K562 (cell line): ENCODE data around the gene RCHY1. TPM values are rescaled to one million over a fixed set of nuclear protein-coding genes. Genes with fewer than 3 reads are reported as not detected.

Experiments used
- C11orf30 ChIP-seq: fragments of 450-650 bp; IDR thresholded peaks from 2 replicates; pipeline ENCODE4 v1.6.1; 2016; ENCODE audit warnings: low read depth, mild to moderate bottlenecking
- IRF1 ChIP-seq: sonication (generic); formaldehyde crosslinking; IDR thresholded peaks from 2 replicates; pipeline ENCODE4 v1.8.0; 2022; ENCODE audit warnings: missing genetic modification reagents, mild to moderate bottlenecking, borderline replicate concordance
- MCM2 ChIP-seq: fragments of 450-650 bp; IDR thresholded peaks from 2 replicates; pipeline ENCODE4 v1.6.1; 2017; ENCODE audit warnings: low read depth, mild to moderate bottlenecking
- MITF ChIP-seq: IDR thresholded peaks from 2 replicates; pipeline ENCODE4 v1.6.1; 2014; ENCODE audit warnings: antibody characterized with exemption
- VEZF1 ChIP-seq: fragments of 200-800 bp; sonication (Bioruptor generic); IDR thresholded peaks from 2 replicates; pipeline ENCODE4 v1.6.1; 2017; ENCODE audit warnings: missing genetic modification characterization, missing compliant biosample characterization
- XRCC3 ChIP-seq: fragments of 450-650 bp; IDR thresholded peaks from 2 replicates; pipeline ENCODE4 v1.6.1; 2017; ENCODE audit warnings: mild to moderate bottlenecking, moderate library complexity
- ZFP91 ChIP-seq: sonication (generic); formaldehyde crosslinking; IDR thresholded peaks from 2 replicates; pipeline ENCODE4 v1.8.0; 2022; ENCODE audit warnings: mild to moderate bottlenecking, missing genetic modification reagents
- ZNF217 ChIP-seq: sonication (generic); formaldehyde crosslinking; IDR thresholded peaks from 2 replicates; pipeline ENCODE4 v1.8.0; 2022; ENCODE audit warnings: mild to moderate bottlenecking, missing genetic modification reagents
- ZNF449 ChIP-seq: fragments of 250-450 bp; sonication (Bioruptor Pico); IDR thresholded peaks from 2 replicates; pipeline ENCODE4 v1.8.0; 2022; ENCODE audit warnings: moderate library complexity, mild to moderate bottlenecking, inconsistent platforms
- ZNF655 ChIP-seq: fragments of 250-450 bp; sonication (Bioruptor Pico); IDR thresholded peaks from 2 replicates; pipeline ENCODE4 v1.5.0; 2021
- polyA plus RNA-seq, 8 experiments: library from polyadenylated mRNA; depleted of rRNA in 4 of 8; stranded (reverse) in 5 of 8; unstranded in 3 of 8; fragments of >200 nt; fragmentation: Nextera tagmentation in 2 of 8; fragmentation: Illumina TruSeq in 1 of 8; extraction: Ambion mirVana in 2 of 8; extraction: Trizol in 1 of 8; gene quantifications; 2 replicates each; pipeline versions ENCODE4 v1.2.1 to v1.2.3, GENCODE V29; 2011 to 2014; ENCODE audit warnings: inconsistent platforms in 1 of 8, missing spikeins in 1 of 8
- total RNA-seq, 7 experiments: library from RNA; depleted of rRNA in 6 of 7; stranded (reverse); fragments of >200 nt in 6 of 7; fragmentation: Illumina TruSeq in 2 of 7; extraction: Trizol in 2 of 7; gene quantifications; 2 replicates each; pipeline versions ENCODE4 v1.2.1 to v1.2.3, GENCODE V29; 2011 to 2021; ENCODE audit warnings: low replicate concordance in 1 of 7

RCHY1 gene
- total and polyA plus RNA-seq, 9 of the 15 experiments (the other 6 are each of a cell fraction or from before 2014, with no cell fraction given): 27.3 to 85.1 (median 45.9) TPM

- no peak for TF ChIP-seq ZNF655 (CRISPR knock-in tag)
- no peak for TF ChIP-seq ZNF217
- TF ChIP-seq XRCC3: no peak
- TF ChIP-seq VEZF1: peak; percentile 99
- TF ChIP-seq ZFP91: no peak
- no peak for TF ChIP-seq ZNF449 (CRISPR knock-in tag)
- TF ChIP-seq MITF: no peak
- TF ChIP-seq MCM2: no peak
- TF ChIP-seq C11orf30: no peak
- no peak for TF ChIP-seq IRF1 (CRISPR knock-in tag)
Observed at GRCh38 chr4:75512386-75513211, 1.6 kb downstream of the RCHY1 start (continued).
